OCI-LY3 (cell line): ENCODE measurements around the gene TSEN2.
A peak's percentile ranks its signal among the peaks of the same experiment; 100 is the strongest.

Source experiments
- H2AFZ ChIP-seq: fragments of 200-600, 300-600 bp; shearing (Covaris generic); 2 replicates; pipeline ENCODE4 v1.6.0; 2014; ENCODE audit warnings: antibody characterized with exemption, low read depth, low read length
- H3K27ac ChIP-seq: fragments of 200-600, 300-600 bp; sonication (generic); 2 replicates; pipeline ENCODE4 v1.5.1; 2014; ENCODE audit warnings: mild to moderate bottlenecking, low read length, moderate library complexity, mixed read lengths
- H3K27me3 ChIP-seq: fragments of 200-600, 300-600 bp; sonication (generic); 2 replicates; pipeline ENCODE4 v1.6.1; 2014; ENCODE audit warnings: low read depth, low read length, mixed read lengths
- H3K36me3 ChIP-seq: fragments of 200-600, 300-600 bp; sonication (generic); replicated peaks from 2 replicates; pipeline ENCODE3; 2014; ENCODE audit warnings: low read depth, low read length, mixed read lengths
- H3K4me1 ChIP-seq: fragments of 300-600, 200-600 bp; sonication (generic); 2 replicates; pipeline ENCODE4 v1.6.1; 2014; ENCODE audit warnings: low read length, mixed read lengths
- H3K4me2 ChIP-seq: fragments of 200-600, 300-600 bp; sonication (generic); 2 replicates; pipeline ENCODE4 v1.6.1; 2014; ENCODE audit warnings: low read length, mixed read lengths
- H3K4me3 ChIP-seq: fragments of 300-600, 200-600 bp; sonication (generic); 2 replicates; pipeline ENCODE4 v1.5.1; 2014; ENCODE audit warnings: antibody characterized with exemption, mild to moderate bottlenecking, low read length, moderate library complexity
- H3K79me2 ChIP-seq: fragments of 300-600, 200-600 bp; shearing (Covaris generic); 2 replicates; pipeline ENCODE4 v1.6.1; 2014; ENCODE audit warnings: mild to moderate bottlenecking, low read length, mixed read lengths
- H3K9ac ChIP-seq: fragments of 300-600, 200-600 bp; shearing (Covaris generic); 2 replicates; pipeline ENCODE4 v1.6.0; 2014; ENCODE audit warnings: mild to moderate bottlenecking, low read length, moderate library complexity
- H3K9me3 ChIP-seq: fragments of 200-600, 300-600 bp; shearing (Covaris generic); 2 replicates; pipeline ENCODE4 v1.6.1; 2014; ENCODE audit warnings: low read length, mixed read lengths; ENCODE audit not compliant: insufficient read depth
- H4K20me1 ChIP-seq: fragments of 200-600, 300-600 bp; sonication (generic); 2 replicates; pipeline ENCODE4 v1.6.1; 2016; ENCODE audit warnings: low read length, mixed read lengths; ENCODE audit not compliant: insufficient read depth
- EZH2phosphoT487 ChIP-seq: fragments of 200-600 bp; shearing (Covaris generic); IDR thresholded peaks from 2 replicates; pipeline ENCODE4 v1.6.1; 2018; ENCODE audit warnings: antibody characterized with exemption, mixed run types, low read depth
- TF ChIP-seq, protein P1 (sequence below): fragments of 200-600, 300-600 bp; sonication (generic); IDR thresholded peaks from 2 replicates; pipeline ENCODE4 v1.5.1; 2014; ENCODE audit warnings: antibody characterized with exemption, low read length, low read depth

Gene TSEN2

DNA sequence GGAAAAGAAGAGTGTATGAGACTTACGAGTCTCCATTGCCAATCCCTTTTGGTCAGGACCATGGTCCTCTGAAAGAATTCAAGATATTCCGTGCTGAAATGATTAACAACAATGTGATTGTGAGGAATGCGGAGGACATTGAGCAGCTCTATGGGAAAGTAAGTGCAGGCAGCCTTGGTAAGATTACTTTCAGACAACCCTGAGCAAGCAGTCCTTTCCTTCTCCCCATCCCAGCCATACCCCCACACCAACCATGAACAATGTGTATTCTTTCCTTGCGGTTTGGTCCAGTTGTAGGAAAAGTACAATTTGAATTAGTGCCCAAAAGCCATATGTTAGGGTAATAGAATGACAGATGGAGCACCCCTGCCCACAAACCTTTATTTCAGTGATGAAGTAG lies 5.6 kb downstream of the TSEN2 start:
- Histone ChIP-seq H3K4me1 (peaks cover 8% of the 10 kb centered on the region), H3K4me2 (no peak overlapping the region), H3K79me2 (peaks cover 66% of the 10 kb centered on the region), H2AFZ (no peak overlapping the region), H3K4me3 (no peak overlapping the region), H3K9me3 (no peaks in the 10 kb centered on the region), H3K36me3 (peaks cover 62% of the 10 kb centered on the region), H3K27me3 (no peaks in the 10 kb centered on the region), H3K9ac (no peak overlapping the region), H4K20me1 (0 out of 2 replicates have a peak, but pooled peaks cover 4% of the 10 kb centered on the region), H3K27ac (no peak overlapping the region)
- no peak for TF ChIP-seq EZH2phosphoT487

DNA sequence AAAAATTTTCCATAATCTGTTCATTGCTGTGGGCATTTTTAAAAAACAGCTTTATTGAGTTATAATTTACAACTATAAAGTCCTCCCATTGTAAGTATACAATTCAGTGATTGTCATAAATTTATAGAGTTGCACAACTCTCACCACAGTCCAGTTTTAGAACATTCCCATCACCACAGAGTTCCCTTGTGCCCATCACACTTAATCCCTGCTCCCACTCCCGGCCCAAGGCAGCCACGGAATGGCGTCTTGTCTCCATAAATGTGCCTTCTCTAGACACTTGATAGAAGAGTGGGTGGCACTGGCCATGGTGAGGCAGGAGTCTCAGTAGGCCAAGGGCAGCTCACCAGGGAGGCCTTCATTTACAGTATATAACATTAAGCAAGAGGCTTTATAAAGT lies 6.3 kb downstream of the TSEN2 start:
- no peak overlapping the region for H3K4me2 ChIP-seq
- no peaks in the 10 kb centered on the region for H3K9me3 ChIP-seq
- H3K36me3 ChIP-seq: peaks cover 62% of the 10 kb centered on the region
- TF ChIP-seq, protein P1, sequence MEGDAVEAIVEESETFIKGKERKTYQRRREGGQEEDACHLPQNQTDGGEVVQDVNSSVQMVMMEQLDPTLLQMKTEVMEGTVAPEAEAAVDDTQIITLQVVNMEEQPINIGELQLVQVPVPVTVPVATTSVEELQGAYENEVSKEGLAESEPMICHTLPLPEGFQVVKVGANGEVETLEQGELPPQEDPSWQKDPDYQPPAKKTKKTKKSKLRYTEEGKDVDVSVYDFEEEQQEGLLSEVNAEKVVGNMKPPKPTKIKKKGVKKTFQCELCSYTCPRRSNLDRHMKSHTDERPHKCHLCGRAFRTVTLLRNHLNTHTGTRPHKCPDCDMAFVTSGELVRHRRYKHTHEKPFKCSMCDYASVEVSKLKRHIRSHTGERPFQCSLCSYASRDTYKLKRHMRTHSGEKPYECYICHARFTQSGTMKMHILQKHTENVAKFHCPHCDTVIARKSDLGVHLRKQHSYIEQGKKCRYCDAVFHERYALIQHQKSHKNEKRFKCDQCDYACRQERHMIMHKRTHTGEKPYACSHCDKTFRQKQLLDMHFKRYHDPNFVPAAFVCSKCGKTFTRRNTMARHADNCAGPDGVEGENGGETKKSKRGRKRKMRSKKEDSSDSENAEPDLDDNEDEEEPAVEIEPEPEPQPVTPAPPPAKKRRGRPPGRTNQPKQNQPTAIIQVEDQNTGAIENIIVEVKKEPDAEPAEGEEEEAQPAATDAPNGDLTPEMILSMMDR: no peak
- TF ChIP-seq EZH2phosphoT487: no peak
- H3K79me2 ChIP-seq: peaks cover 59% of the 10 kb centered on the region
- no peak overlapping the region for H2AFZ ChIP-seq
- no peak overlapping the region for H3K4me3 ChIP-seq
- H3K27me3 ChIP-seq: no peaks in the 10 kb centered on the region
- H4K20me1 ChIP-seq: 0 out of 2 replicates have a peak, but pooled peaks cover 4% of the 10 kb centered on the region
- peaks cover 6% of the 10 kb centered on the region for H3K4me1 ChIP-seq
- H3K9ac ChIP-seq: no peak overlapping the region
- H3K27ac ChIP-seq: no peak overlapping the region

DNA sequence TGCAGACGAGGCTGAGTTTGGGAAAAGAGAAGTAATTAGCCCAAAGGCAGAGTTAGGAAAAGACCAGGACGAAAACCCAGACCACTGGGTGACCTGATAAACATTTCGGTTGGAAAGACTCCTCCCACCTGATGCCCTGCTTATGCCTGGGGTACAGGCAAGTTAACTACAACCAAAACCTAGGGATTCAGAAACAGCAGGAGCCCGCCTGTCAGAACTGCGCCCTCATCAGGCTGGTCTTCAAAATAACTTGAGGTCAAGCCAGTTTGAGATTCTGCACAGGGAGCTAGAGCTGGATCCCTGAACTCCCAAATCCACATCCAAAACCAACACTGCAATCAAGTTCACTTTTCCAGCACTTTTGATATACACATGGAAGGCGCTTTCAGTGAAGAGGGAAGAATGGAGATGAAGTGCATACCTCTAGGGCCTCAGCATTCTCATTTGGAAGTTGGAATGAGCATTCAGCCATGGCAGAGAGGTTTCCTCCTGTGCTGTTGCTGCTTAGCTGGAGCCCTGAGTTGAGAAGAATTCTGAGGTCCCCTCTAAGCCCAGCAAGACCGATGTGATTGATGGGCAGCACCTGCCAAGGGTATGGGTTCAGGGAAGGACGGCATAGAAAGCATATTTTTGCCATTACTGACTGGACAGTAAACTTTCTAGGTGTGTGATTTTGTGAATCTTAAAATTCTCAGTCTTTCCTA lies 11.6 kb downstream of the TSEN2 start:
- Histone ChIP-seq H3K27me3 (no peaks in the 10 kb centered on the region), H3K79me2 (peaks cover 5% of the 10 kb centered on the region), H3K4me1 (no peaks in the 10 kb centered on the region), H3K9ac (no peak overlapping the region), H4K20me1 (no peaks in the 10 kb centered on the region), H3K4me3 (no peak overlapping the region), H3K27ac (no peak overlapping the region), H3K36me3 (peaks cover 69% of the 10 kb centered on the region), H3K4me2 (no peak overlapping the region), H2AFZ (no peak overlapping the region), H3K9me3 (no peaks in the 10 kb centered on the region)
- TF ChIP-seq EZH2phosphoT487: no peak
- TF ChIP-seq, protein P1: peak; percentile 34

DNA sequence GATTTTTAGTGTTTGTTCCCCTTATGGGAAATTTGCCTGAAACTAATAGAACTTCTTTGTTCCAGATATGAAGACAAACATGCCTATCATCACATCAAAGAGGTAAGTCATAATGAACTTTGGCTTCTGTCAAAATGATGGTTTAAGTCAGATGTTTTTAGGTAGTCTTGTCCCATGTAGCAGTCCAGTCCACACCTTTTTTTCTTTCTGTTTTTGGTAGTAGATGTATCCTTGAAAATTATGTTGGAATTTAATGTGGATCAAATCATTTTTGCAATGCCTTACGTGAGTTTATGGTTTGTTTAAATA lies 12.1 kb downstream of the TSEN2 start:
- Histone ChIP-seq H2AFZ (no peak overlapping the region), H3K36me3 (peaks cover 71% of the 10 kb centered on the region), H3K79me2 (peaks cover 2% of the 10 kb centered on the region), H3K27me3 (no peaks in the 10 kb centered on the region), H4K20me1 (no peaks in the 10 kb centered on the region), H3K27ac (no peak overlapping the region), H3K4me1 (no peaks in the 10 kb centered on the region), H3K4me3 (no peak overlapping the region), H3K9ac (no peak overlapping the region), H3K9me3 (no peaks in the 10 kb centered on the region), H3K4me2 (no peak overlapping the region)
- TF ChIP-seq, protein P1: no peak
- TF ChIP-seq EZH2phosphoT487: no peak
